Fibroblast of lung (primary cell): ENCODE measurements around the gene CCDC171.

Experiments
- CTCF ChIP-seq, 2 donors: IDR thresholded peaks in 1 of 2; conservative IDR thresholded peaks in 1 of 2; 1 replicate in 1 of 2; 2 replicates in 1 of 2; pipeline ENCODE4 v1.5.1; 2011 to 2012; ENCODE audit warnings: low read length in 2 of 2, control low read depth in 1 of 2, inconsistent platforms in 1 of 2, low read depth in 1 of 2, mild to moderate bottlenecking in 1 of 2
- EZH2 ChIP-seq: IDR thresholded peaks from 2 replicates; pipeline ENCODE4 v1.5.1; 2012; ENCODE audit warnings: low read length, control low read depth, mild to moderate bottlenecking; ENCODE audit errors: missing control alignments

- TF ChIP-seq CTCF (conservative IDR thresholded peaks at IDR 0.05 in 1 of 2, IDR thresholded peaks at IDR 0.05 in 1 of 2; ENCODE audit: low read depth in 1 of 2, low read length in 2 of 2) (no peak), EZH2 (no peak)
Measured at GRCh38 chr9:15519831-15520230, 33.0 kb upstream of the CCDC171 start.
